ENCODE results near the gene GNL1. TPM values are rescaled to one million over a fixed set of nuclear protein-coding genes. Genes with fewer than 3 reads are reported as not detected.
A peak's percentile ranks its signal among the peaks of the same experiment; 100 is the strongest.

Gene GNL1, protein sequence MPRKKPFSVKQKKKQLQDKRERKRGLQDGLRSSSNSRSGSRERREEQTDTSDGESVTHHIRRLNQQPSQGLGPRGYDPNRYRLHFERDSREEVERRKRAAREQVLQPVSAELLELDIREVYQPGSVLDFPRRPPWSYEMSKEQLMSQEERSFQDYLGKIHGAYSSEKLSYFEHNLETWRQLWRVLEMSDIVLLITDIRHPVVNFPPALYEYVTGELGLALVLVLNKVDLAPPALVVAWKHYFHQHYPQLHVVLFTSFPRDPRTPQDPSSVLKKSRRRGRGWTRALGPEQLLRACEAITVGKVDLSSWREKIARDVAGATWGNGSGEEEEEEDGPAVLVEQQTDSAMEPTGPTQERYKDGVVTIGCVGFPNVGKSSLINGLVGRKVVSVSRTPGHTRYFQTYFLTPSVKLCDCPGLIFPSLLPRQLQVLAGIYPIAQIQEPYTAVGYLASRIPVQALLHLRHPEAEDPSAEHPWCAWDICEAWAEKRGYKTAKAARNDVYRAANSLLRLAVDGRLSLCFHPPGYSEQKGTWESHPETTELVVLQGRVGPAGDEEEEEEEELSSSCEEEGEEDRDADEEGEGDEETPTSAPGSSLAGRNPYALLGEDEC
- polyA plus RNA-seq (2014; cell fraction: cytosol; rRNA removed), result 23.3 and 31.5 TPM in 2 replicates
- polyA plus RNA-seq (2014; cell fraction: nucleus; rRNA removed), result 31.3 and 37.6 TPM in 2 replicates

DNA sequence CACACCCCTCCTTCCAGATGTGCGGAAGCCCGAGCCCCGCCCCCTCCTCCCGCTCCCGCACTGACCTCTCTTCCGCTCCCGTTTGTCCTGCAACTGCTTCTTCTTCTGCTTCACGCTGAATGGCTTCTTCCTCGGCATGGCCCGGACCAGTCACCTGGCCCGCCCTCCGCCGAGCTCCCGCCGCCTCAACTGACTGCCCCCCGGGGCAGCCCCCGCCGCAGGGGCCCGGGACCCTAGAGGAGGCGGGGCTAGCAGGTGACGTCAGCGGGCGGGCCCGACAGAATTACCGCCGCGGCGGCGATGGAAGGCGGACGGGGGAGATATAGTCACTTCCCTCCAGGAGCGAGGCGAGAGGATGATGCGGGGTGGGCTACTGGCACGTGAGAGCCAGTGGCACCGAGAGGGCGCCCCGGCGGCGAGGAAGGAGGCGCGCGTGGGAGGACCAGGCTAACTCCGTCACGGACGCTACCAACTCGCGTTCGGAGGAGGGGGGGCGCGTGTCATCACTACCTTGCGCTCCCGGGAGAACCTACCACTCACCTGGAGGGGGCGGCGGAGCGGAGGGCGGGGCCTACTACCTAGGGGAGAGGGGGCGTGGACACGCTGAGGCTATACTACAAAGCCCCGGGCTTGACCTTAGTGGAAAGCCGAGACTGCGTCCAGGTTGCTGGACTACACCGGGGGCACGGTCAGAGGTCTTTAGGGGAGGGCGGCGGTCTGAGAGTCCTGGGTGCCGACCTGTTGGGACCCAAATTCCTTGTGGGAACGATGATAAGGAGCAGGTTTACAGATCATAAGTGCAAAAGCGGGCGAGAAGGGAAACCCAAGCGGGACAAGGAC, at the start of gene GNL1:
Gene GNL1 (minus strand): TSS at position 424 of the 840 bp plus-strand sequence. CDS start 286 bp downstream, at position 138.
- DNase-seq (ENCODE audit: low spot score), result peak; percentile 86

DNA sequence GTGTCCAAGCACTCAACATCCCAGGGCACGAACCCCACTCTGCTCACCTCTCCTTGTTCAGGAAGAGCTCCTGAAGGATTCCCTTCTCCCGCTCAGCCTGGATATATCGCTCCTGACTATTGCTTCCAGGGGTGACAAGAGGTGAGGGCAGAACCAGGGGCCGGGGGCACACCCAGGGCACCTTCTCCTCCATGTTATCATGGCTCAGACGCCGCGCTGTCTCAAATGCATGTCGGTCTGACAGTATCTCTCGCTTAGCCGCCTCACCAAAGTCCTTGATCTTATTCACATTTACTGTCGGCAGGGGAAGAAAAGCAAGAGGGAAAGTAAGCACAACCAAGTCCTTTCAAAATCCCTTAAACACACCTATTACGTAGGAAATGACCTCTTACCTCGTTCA, 47.7 kb upstream of the GNL1 start:
- no peak for DNase-seq (ENCODE audit: low spot score)

DNA sequence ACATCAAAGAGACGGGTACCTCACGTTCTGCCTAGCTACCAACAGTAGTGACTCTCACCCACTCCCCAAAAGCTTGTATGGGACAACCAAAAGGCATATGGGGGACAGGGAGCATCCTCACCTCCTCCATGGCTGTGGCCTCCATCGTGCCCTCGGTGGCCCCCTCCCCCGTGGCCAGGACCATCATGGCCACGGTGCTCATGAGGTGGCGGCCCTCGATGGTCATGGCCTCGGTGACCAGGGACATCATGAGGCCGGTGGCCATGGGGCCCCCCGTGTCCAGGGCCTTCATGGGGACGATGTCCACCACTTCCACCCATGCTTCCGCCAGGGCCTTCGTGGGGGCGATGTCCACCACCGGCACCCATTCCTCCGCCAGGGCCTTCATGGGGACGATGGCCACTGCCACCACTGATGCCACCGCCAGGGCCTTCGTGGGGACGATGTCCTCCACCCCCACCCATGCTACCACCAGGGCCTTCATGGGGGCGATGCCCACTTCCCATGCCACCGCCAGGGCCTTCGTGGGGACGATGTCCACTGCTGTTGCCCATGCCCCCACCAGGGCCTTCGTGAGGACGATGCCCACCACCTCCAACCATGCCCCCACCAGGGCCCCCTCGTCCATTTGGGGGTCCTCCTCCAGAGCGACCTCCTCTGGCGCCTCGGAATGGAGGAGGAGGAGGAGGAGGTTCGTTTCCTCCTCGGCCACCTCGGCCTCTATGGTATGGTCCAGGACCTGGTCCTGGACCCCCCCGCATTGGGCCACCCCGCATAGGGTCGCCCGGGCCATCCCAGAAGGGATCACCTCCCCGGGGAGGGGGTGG, 45.7 kb upstream of the GNL1 start:
- no peak for DNase-seq (ENCODE audit: low spot score)

DNA sequence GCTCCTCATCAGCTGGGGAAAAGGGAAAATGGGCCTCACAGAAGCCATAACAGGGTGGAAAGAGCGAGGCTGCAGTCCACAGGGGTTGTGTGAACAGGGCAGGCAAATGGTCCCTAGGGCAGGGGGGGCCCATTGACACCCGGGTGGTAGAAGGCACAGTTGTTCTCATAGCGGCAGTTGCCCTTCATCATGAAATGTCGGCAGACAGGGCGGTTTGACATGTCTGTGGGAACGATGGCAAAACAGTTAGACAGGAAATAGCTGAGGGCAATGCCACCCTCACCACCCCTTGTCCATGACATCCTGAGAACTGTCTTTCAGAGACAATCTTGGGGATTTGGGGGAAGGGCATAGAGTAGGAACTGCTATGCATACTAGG, 45.1 kb upstream of the GNL1 start:
- no peak for DNase-seq (ENCODE audit: low spot score)

DNA sequence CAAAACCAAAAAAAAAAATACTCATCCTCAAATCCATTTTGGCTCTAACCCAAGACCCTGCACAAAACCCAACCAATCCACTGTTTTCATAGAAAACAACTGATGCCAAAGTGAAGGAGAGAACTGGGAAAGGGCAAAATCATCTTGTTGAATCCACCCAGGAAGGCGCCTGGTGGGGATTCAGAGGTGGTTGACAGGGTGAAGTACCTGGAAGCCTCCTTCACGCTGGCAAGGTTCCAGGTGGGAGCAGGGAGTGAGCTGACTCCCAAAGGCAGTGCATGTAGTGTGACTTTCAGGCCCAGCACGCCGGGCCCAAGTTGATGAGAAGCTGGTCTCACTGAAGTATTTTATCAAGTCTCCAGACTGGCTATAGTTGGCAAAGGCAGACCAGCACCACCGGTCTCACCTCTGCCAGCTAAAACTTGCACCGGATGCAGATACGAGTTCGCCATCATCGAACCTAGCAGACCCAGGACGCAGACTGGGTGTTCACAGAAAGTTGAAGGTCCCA, 44.2 kb upstream of the GNL1 start:
- DNase-seq (ENCODE audit: low spot score), result no peak

DNA sequence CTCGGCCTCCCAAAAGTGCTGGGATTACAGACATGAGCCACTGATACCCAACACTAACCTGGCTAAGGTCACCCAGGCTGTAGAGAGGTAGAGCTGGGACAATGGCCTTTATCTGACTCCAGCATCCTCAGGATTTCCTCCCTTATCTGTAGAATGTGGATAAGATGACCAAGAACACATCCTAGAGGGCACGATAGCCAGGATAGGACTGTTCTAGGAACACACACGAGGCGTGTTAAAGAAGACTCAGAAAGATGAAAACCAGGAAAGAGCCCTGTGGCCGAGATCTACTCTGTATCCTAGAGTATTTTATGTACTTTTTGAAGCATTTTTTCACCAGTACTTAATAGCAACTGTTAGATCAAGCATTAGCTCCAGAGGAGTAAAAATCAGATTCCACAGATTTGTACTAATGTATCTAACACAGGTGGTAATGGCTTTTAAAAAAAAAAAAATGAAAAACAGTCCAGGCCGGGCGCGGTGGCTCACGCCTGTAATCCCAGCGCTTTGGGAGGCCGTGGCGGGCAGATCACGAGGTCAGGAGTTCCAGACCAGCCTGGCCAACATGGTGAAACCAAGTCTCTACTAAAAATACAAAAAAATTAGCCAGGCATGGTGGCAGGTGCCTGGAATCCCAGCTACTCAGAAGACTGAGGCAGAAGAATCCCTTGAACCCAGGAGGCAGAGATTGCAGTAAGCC, 43.5 kb upstream of the GNL1 start:
- DNase-seq (ENCODE audit: low spot score), result no peak

DNA sequence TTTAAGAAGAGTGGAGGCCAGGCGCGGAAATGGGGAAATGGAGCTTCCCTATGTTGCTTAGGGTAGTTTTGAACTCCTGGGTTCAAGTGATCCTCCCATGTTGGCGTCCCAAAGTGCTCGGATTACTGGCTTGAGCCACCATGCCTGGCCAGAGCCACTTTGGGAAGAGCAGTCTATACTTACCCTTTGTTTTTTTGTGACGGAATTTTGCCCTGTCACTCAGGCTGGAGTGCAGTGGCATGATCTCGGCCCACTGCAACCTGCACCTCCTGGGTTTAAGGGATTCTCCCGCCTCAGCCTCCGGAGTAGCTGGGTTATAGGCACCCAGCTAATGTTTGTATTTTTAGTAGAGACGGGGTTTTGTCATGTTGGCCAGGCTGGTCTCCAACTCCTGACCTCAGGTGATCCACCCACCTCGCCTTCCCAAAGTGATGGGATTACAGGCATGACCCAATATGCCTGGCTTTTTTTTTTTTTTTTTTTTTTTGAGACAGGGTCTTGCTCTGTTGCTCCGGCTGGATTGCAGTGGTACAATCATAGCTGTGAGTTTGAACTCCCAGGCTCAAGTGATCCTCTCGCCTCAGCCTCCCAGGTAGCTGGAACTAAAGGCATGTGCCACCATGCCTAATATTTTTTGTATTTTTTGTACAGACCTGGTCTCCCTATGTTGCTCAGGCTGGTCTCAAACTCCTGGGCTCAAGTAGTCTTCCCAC, 42.8 kb upstream of the GNL1 start:
- no peak for DNase-seq (ENCODE audit: low spot score)

DNA sequence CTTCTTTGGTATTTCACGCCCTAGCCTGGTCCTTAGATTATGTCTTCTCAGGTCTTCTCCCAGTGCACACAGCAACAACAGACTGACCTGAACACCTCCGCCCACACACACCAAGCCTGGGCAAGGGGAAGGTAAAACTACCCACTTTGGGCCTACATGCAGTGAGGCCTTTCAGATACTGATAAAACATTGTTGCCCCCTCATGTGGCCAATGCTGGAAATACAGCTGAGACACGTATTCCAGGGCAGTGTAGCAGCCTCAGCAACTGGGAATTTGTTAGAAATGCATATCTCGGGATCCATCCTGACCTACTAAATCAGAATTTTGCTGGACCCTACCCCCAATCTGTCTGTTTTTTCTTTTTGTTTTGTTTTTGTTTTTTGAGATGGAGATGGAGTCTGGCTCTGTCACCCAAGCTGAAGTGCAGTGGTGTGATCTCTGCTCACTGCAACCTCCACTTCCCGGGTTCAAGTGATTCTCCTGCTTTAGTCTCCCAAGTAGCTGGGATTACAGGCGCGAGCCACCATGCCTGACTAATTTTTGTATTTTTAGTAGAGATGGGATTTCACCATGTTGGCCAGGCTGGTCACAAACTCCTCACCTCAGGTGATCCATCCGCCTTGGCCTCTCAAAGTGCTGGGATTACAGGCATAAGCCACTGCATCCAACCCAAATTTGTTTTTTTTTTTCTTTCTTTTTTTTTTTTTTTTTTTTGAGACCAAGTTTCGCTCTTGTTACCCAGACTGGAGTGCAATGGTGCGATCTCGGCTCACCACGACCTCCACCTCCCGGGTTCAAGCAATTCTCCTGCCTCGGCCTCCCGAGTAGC, 41.2 kb upstream of the GNL1 start:
- DNase-seq (ENCODE audit: low spot score), result peak; percentile 76

DNA sequence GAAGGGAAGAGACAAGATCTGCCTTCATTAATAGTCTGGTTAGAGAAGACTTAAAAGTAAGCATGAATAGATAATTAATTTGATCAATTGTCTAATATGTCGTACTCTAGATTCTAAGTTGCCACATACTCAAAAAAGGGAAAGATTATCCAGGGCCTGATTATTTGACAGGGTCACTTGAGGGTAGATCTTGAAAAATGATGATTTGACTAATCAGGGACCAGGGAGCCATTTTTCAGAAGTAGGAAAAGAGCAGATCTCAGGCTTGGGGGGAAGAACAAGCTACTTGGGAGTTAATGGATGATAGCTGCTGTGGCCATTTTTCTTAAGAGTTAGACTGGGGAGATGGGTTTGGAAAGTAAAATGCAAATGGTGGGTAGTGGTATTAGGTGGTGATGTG, 36.0 kb upstream of the GNL1 start:
- no peak for DNase-seq (ENCODE audit: low spot score)

DNA sequence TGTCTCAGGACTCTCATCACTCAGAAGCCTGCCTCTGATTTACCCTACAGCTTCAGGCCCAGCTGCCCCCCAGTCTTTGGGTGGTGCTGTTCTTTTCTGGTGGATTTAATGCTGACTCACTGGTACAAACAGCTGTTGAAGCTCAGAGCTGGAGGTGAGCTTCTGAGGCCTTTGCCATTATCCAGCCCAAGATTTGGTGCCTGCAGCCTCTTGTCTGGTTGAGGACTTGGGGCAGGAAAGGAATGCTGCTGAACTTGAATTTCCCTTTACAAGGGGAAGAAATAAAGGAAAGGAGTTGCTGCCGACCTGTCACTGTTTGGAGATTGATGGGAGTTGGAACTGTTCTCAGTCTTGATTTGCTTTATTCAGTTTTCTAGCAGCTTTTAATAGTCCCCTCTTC, 34.7 kb upstream of the GNL1 start:
- DNase-seq (ENCODE audit: low spot score), result no peak

DNA sequence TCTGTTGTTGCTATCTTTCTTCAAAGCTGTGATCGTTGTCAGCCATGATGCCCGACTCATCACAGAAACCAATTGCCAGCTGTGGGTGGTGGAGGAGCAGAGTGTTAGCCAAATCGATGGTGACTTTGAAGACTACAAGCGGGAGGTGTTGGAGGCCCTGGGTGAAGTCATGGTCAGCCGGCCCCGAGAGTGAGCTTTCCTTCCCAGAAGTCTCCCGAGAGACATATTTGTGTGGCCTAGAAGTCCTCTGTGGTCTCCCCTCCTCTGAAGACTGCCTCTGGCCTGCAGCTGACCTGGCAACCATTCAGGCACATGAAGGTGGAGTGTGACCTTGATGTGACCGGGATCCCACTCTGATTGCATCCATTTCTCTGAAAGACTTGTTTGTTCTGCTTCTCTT, 34.2 kb upstream of the GNL1 start:
- no peak for DNase-seq (ENCODE audit: low spot score)

DNA sequence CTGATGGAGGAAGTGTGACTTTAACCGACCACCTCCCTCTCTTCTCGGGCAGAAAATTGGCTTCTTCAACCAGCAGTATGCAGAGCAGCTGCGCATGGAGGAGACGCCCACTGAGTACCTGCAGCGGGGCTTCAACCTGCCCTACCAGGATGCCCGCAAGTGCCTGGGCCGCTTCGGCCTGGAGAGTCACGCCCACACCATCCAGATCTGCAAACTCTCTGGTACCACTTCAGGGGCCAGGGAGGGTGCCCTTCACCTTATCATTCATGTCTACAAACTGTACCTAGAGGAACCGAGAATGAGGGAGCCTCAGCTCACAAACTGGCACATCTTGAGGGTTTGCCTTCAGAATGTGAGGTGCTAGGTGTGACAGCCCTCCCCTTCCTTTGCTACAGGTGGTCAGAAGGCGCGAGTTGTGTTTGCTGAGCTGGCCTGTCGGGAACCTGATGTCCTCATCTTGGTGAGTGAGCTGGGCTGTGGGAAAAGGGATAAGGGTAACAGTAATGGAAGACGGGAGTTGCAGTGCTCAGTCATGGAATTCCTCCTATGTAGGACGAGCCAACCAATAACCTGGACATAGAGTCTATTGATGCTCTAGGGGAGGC, 33.6 kb upstream of the GNL1 start:
- no peak for DNase-seq (ENCODE audit: low spot score)

DNA sequence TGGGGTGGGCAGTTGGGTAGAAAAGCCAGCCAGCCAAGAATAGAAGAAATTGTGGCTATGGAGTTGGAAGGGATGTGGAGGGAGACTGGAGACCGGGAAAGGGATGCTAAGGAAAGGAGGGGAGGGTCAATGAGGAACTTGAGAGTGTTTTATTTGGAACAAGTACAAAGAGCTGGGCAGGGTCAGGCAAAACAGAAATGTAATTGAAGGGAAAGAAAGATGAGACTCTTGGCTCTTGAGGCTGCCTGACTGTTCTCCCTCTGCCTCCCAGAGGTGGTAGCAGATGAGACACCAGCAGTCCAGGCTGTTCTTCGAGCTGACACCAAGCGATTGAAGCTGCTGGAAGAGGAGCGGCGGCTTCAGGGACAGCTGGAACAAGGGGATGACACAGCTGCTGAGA, 27.6 kb upstream of the GNL1 start:
- no peak for DNase-seq (ENCODE audit: low spot score)

DNA sequence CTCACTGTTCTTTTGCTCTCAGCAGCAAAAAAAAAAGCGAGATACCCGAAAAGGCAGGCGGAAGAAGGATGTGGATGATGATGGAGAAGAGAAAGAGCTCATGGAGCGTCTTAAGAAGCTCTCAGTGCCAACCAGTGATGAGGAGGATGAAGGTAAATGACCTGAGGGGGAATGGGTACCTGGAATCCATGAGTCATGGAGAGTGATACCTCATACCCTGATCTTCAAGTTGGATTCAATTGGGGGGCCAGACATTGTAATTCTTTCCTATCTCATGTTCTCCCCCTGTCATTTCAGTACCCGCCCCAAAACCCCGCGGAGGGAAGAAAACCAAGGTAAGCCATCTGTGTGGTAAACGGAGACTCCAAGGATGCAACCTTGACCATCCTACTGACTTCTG, 21.8 kb upstream of the GNL1 start:
- DNase-seq (ENCODE audit: low spot score), result no peak

DNA sequence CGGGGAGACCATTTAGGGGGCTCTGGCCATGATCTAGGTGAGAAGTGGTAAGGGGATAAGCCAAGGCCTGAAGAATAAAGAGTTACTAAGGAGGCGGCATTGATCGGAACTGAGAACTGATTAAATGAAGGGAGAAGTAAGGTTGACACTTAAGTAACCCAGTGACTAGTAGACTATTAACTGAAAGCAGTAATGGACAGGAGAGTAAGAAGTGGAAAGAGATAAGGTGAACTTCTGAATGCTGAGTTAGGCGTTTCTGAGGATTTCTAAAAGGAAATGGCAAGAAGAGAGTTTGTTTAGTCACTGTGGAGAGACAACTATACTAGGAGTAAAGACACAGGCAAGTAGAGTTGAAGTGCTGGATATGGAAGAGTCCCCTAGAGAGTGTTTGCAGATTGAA, 16.8 kb upstream of the GNL1 start:
- DNase-seq (ENCODE audit: low spot score), result no peak

DNA sequence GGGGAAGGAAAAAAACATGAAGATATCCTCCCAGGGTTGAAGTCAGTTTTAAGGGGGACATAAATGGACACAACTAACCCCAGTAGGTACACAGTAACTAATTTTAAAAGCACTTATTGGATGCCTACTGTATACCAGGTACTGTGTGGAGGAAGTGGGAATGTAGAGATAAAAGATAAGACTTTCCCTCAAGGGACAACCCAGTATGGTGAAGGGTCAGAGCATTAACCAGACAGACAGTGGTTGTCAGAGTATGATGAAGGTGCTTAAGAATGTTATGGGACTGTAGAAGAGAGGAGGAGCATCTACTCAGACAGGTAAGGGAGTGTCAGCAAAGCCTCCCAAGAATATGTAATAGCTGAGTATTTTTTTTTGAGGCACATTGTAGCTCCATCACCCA, 15.9 kb upstream of the GNL1 start:
- no peak for DNase-seq (ENCODE audit: low spot score)

DNA sequence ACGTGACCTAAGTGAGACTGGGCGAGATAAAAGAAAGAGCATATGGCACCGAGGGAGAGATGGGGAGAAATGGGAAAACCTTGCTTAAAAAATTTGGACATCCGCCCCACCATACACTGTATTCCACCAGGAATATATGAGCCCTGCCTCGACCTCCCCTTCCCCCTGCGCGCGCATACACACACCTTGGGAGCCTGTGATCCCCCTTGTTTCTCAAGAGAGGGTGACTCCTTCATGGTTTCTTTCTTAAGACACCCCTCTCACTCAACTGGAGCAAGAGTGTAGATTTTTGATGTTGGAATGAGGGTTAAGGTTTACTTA, 15.4 kb upstream of the GNL1 start:
- DNase-seq (ENCODE audit: low spot score), result no peak

DNA sequence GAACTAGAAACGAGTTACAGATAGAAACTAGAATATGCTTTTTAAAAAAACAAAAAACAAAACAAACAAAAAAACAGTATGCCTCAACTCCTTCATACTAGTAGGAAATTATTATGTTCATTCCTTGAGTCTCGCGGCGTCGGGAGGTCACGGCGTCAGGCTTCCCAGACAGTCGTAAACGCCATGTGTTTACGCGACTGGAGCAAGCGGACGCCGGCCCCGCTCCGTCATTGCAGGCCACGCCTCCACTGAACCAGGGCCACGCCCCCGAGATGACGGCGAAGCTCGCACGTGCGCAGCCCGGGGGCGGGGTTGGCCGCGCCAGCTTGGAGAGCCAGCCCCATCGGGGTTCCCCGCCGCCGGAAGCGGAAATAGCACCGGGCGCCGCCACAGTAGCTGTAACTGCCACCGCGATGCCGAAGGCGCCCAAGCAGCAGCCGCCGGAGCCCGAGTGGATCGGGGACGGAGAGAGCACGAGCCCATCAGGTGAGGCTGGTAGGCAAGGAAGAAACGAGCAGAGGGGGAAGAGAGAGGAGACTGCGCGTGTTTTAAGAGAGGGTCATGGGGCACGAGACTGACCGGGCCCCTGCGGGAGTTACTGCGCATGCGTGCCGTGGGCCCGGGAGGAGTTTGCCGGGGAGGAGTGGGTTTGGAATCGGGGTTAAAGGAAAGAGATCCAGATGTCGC, 14.9 kb upstream of the GNL1 start, which contains the start of gene ABCF1:
Gene ABCF1 (plus strand): TSS at position 368 of the 687 bp plus-strand sequence. CDS start 46 bp downstream, at position 414.
- peak; percentile 96 for DNase-seq (ENCODE audit: low spot score)

Data from SK-N-DZ (cell line).